HuH-7.5 (cell line): ENCODE data around the gene GP1BA.

Source experiments
- DNase-seq: peaks from one replicate; pipeline ENCODE4 v3.0.0; 2011; ENCODE audit warnings: low spot score

GP1BA gene

DNA sequence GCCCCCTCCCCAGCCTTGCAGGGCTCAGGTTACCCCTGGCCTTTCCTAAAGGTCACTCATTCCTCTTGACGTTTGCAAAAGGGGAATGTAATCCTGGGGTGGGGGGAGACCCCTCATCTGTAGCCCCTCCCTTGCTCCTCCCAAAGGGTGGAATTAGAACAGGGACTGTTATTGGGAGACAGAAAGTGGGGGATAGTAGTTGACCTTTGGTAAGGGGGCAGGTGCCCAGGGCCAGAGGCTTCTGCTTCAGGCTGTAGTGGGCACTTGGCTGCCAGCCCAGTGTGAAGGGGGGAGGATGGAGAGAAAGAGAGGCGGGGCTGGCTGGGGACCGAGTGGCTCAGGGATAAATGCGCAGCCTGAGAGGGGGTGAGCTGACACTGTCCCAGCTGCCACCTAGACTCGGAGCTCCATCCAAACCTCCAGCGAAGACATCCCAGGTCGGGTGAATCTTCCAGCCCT lies 18.7 kb downstream of the GP1BA start, which contains the start of gene ENO3:
Gene ENO3, plus strand, starts transcription at position 374 of the 459 bp plus-strand sequence. CDS start 711 bp downstream, outside the sequence.
- DNase-seq, result peak; percentile 51

DNA sequence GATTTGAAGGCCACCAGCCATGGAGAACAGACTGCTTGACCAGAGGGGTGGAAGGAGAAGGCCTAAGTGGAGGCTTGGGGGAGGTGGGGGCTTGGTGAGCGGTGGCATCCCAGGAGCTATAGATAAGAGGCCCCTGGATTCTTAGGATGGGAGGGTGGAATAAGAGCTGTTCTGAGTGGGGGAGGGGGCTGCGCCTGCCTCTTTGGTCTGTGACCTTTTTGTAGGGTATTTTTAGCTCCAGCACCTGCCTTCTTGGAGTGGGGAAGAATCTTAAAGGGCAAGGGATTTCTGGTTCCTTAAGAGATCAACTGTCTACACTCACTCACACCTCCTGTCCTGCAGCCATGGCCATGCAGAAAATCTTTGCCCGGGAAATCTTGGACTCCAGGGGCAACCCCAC lies 19.4 kb downstream of the GP1BA start:
- no peak for DNase-seq

DNA sequence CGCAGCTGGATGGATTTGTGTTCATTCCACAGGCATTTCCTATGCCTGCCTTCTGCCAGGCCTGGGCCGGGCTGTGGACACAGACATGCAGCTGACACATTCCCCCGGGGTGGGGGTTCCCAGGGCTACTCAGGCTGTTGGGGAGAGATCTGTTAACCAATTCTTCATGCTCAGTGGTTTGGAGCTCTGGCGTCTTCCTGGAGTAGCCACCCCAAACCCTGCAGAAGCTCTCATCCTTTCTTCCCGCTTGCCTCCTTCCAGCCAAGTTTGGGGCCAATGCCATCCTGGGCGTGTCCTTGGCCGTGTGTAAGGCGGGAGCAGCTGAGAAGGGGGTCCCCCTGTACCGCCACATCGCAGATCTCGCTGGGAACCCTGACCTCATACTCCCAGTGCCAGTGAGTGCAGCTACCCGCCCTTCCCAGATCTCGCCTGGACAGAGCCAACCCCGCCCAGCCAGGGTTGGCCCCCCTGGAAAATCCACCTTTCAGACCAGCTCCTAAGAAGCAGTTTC lies 21.4 kb downstream of the GP1BA start:
- no peak for DNase-seq

DNA sequence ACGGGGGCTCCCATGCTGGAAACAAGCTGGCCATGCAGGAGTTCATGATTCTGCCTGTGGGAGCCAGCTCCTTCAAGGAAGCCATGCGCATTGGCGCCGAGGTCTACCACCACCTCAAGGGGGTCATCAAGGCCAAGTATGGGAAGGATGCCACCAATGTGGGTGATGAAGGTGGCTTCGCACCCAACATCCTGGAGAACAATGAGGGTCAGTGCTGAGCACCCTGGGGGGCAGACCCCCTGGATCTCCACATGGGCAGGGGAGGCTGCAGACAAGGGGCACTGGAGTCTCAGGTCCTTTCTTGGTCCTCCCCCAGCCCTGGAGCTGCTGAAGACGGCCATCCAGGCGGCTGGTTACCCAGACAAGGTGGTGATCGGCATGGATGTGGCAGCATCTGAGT lies 23.0 kb downstream of the GP1BA start:
- no peak for DNase-seq

DNA sequence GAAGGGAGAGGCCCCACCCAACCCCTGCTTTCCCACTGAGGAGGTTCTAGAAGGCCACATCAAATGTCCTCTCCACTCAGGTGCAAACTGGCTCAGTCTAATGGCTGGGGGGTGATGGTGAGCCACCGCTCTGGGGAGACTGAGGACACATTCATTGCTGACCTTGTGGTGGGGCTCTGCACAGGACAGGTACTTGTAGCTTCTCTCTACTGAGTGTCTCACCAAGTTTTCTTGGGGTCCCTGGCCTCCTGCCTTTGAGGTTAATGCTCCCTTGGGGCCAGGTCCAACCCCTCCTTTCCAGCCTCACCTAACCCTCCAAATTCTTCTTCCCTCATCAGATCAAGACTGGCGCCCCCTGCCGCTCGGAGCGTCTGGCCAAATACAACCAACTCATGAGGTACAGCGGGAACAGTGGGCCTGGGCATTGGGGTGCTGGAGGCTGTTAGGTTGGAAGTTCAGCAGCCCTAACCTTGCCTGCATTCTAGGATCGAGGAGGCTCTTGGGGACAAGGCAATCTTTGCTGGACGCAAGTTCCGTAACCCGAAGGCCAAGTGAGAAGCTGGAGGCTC lies 24.5 kb downstream of the GP1BA start:
- no peak for DNase-seq

DNA sequence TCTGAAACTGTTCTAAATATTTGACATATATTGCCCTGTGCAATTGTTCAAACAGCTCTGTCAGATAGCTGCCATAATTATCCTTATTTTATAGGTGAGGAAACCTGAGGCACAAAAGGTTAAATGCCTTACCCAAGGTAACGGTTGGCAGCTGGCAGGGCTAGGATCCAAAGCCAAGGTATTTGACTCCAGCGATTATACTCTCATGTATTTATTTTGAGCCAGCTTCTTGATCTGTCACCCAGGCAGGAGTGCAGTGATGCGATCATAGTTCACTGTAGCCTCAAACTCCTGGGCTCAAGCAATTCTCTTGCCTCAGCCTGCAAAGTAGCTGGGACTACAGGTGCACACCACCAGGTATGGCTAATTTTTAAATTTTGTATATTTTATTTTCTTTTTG lies 26.0 kb downstream of the GP1BA start:
- DNase-seq, result no peak

DNA sequence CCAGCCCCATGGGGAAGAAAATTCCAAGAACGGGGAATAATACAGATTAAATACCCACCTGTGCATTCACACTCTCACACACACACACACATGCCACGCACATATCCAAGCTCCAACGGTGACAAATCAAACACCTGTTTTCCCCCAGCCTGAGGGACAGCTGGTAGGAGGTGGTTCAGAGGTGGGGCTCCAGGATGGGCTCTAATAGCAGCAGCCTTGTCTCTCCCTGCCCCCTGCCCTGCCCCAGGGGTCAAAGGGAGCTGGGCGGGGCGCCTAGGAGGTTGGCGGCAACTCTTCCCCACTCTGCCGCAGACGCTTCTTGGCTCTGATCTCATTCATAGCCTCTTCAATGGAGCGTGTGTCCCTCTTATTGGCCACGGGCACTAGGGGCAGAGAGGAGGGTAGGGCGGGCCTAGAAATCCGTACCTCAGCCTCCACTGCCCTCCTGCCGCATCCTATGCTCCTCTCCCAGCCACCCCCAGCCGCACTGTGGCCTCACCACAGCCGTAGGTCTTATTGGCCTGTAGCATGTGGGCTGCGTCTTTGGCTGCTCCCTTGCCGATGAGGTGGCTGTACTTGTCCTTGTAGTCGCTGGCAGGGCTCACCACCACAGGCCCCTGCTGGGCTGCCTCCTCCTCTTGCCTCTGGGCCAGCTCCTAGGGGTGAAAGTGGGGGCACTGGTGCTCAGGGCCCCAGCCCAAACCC lies 27.3 kb downstream of the GP1BA start:
- DNase-seq, result no peak

DNA sequence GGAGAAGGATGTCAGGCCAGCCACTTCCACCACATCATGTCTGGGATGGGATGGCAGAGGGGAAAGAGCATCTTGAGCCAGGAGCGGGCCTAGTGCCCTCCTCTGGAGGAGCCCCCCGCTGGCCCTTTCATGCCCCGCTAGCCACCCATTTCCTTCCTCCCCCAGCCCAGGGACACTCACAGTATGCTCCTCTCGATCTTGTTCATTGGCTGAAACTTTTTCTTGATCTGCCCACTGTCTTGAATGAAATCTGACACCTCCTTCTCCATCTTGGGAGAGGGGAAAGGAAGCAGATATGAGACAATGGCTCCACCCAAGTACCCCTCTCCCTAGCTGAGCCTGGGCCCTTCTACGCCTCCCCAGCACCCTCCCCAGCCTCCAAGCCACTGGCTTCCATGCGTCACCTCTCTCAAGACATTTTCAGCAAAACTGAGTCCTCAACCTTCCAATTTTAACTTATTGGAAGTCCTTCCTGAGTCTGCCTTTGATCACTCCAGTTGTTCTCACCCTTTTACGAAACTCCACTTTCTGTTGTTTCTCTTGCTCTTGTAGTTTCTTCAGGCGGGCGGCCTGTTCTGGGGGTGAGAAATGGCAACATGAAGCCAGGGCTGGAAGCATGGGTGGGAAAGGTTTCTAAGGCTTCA lies 28.3 kb downstream of the GP1BA start:
- DNase-seq, result no peak

DNA sequence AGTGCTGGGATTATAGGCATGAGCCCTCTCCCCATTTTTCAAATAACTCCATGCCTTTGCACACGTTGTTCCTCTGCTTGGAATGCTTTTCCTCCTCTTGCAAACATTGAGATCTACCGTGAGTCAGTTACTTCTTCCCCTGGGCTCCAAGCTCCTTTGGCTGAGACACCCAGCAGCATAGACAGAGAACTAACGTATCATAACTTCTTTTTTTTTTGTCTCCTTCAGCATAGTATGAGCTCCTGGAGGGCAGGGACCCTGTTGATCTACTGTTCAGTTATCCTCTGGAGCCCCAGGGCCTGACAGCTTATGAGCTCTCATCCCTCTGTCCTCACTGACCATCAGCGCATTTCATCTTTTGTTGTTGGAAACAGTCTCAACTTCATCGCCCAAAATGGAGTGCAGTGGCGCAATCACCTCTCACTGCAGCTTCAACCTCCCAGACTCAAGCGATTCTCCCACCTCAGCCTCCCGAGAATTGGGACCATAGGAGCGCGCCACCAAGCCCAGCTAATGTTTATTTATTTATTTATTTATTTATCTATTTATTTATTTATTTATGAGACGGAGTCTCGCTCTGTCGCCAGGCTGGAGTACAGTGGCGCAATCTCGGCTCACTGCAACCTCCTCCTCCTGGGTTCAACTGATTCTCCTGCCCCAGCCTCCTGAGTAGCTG lies 33.4 kb downstream of the GP1BA start:
- no peak for DNase-seq

DNA sequence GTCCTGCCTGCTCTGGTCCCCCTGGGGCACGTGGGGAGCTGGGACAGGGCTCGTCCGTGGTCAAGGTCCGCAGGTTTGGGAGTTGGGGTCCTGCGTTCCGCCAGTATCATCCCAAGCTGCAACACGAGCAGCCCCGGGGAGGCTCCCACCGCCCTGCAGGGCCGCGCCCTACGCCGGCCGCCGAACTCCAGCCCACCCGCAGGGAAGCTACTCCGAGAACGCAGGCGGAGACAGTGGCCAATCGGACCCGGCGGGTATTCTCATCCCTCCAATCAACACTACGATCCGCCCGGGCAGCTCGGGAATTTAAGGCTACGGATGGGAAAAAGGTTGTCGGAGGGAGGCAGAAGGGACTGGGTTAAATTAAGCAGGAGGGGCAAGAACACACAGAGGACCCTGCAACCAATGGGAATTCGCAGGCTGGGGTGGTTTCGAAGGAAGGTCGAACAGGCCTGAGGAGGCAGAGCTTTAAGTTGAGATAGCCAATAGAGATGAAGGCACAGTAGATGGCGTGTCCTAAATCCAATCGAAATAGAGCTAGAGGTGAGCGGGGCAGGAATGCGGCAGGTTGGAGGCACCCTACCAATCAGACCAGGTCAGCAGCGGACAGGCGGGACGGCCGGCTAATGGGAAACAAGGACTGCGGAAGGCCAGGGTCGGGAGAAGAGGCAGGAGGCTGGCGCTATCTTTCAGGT lies 34.9 kb downstream of the GP1BA start:
- DNase-seq, result peak; percentile 96

DNA sequence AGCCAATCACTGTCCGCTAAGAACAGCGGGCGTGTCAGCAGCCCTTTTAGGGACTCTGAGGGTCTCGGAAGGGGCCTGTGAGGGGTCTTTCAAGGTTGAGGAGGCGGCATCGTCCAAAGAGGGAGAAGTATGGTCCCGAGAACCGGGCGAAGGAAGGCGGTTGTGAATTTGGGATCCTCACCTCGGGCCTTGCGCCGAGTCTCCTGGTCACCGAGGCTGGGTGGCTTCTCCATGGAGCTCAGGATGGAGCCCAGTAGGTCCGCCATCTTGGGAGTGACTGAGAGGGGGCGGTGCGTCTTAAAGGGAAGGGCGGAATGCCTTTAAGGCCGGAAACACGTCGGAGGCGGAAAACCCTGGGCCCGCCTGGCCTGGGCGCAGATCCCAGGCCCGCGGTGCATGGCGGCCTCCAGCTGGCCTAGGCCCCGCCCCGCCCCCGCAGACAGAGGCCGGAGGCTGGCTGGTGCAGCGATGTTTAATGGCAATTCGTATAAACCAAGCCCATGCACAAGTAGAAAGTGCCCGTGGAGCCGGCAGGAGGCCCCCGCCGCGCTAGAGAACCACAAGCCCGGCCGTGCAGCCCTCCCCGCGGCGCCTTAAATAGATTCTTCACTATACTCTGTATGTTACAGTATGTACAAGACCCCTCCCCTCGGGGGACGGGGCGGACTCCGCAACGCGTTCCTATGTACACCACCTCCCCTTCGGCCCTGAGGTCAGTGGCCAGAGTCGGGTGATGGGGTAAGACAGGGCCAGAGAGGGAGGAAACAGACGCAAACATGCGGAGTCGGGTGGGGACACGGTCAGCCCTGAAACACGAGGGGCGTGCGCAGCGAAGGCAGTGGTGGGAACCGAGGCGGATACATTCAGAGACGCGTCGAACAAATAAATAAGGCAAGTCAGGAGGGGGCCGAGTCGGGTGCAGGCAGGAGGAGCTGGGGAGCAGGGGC lies 35.7 kb downstream of the GP1BA start, which contains the start of gene SPAG7:
Gene SPAG7, minus strand, starts transcription at position 279 of the 947 bp plus-strand sequence. Its CDS starts 13 bp downstream, at position 266.
- DNase-seq, result peak; percentile 62

GRCh38 chr17:4968486-4969046 lies 36.5 kb downstream of the GP1BA start:
- no peak for DNase-seq

DNA sequence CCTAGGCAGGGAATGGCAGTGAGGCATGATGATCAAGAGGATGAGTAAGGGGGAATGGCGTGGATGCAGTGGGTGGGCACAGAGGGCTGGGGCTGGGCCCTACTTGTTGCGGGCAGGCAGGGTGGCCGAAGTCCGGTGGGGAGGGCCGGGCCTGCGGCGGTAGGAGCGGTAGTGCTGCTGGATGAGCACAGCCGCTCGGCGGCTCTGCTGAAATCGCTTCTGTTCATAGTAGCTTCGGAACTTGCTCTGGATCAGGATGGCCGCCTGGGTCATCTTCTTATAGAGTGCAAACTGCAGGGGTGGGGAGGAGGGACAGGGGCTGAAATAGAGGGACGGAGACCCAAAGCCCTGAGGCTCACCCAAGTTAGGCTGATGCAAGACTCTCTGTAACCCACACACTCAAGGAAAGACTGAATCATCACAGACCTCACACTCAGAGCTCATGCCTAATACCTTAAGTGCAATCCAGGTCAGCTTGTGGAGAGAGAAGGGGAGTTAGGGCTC lies 37.0 kb downstream of the GP1BA start:
- DNase-seq, result no peak

DNA sequence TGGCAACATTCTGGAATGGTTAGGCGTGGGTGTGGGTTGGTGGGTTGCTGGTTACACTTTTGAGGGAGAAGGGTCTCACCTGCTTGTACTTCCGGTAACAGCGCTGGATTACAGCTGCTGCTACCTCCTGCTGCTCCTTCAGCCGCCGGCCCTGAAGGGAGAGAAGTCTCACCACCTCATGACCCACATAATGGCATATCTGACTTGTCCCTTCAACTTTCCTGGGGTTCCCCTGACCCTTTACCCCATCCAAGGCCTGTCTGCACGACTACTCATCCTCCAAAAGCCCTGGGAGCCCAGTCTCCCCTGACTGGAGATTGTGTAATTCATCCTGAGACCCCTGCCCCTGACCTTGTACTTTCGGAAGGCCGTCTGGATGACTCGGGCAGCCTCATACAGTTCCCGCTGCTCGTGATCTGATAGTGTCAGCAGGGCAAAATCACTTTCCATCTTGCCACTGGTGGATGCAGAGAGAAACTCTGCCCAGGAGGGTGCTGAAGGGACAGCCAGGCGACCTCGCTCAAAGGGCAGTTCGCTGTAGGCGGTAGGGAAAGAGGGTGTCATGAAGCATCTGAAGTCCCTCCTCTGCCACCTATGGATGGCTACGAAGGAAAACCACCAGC lies 37.6 kb downstream of the GP1BA start:
- no peak for DNase-seq

DNA sequence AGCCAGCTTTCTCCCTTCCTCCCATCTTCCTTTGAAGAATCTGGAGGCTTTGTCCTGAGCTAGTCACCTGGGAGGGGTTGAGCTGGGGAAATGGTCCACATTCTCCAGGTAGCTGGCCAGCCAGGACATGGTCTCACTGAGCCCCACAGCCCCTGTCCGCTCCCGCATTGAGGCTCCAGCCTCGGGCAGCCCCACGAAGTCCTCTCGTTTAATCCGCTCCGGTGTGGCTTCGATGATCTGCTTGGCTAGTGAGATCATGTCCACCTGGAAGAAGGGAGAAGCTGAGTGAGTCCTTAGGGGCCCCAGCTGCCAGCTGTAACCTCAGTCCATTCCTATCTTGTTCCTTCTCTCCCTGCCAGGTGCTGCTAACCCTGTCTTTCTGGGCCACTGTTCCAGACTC lies 38.2 kb downstream of the GP1BA start:
- DNase-seq, result no peak

- no peak for DNase-seq
Measured at GRCh38 chr17:4971826-4972225, 39.7 kb downstream of the GP1BA start.

- DNase-seq, result no peak
Measured at GRCh38 chr17:4972322-4972721, 40.2 kb downstream of the GP1BA start.

- DNase-seq, result no peak
Measured at GRCh38 chr17:4972752-4973151, 40.7 kb downstream of the GP1BA start.

GRCh38 chr17:4973256-4974114 lies 41.4 kb downstream of the GP1BA start:
- DNase-seq, result no peak
